ENCODE measurements around the gene CCNG1. TPM values are rescaled to one million over a fixed set of nuclear protein-coding genes. Genes with fewer than 3 reads are reported as not detected.

Gene CCNG1
- total RNA-seq, 1 experiment from 2014 or later, result 130 TPM

DNA sequence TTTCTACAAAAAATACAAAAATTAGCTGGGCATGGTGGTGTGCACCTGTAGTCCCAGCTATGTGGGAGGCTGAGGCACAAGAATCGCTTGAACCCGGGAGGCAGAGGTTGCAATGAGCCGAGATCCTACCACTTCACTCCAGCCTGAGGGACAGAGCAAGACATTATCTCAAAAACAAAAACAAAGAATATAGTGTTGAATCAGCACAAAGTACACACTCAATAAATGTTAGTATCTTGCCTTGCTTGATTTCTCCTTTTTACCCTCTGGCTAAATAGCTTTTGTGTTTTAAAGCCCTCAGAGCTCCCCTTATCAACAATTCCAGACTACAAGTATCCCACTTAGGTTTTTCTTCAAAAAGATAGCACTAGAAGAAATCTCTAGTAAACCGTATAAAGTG lies 37.5 kb upstream of the CCNG1 start:
- no peaks in the 10 kb centered on the region for H3K27me3 ChIP-seq (replicated peaks; ENCODE audit: insufficient read depth, low read depth, low read length, poor library complexity)
- H3K27ac ChIP-seq (ENCODE audit: low read depth, low read length, poor library complexity, severe bottlenecking), result no peak overlapping the region
- intact Hi-C loops (cut with micrococcal nuclease; ENCODE audit: unreplicated experiment), result no loop called here
- no peaks in the 10 kb centered on the region for H3K4me1 ChIP-seq (ENCODE audit: insufficient read depth, low read length, poor library complexity, severe bottlenecking)
- H3K36me3 ChIP-seq (ENCODE audit: insufficient read depth, low read length, poor library complexity, severe bottlenecking), result no peaks in the 10 kb centered on the region
- DNase-seq (ENCODE audit: low spot score), result no peak
- no peaks in the 10 kb centered on the region for H3K9me3 ChIP-seq (ENCODE audit: low read depth, low read length, poor library complexity, severe bottlenecking)
- no peak overlapping the region for H3K4me3 ChIP-seq (ENCODE audit: low read depth, low read length, poor library complexity, severe bottlenecking)
- POLR2A ChIA-PET (ENCODE audit: low non-redundant PET), result no interaction called here
- no TSS peak for BruUV-seq (replicated peaks)
- TF ChIP-seq EZH2 (IDR thresholded peaks at IDR 0.05; ENCODE audit: borderline replicate concordance, low read depth, low read length, poor library complexity, severe bottlenecking), result no peak
- TF ChIP-seq, protein P1, sequence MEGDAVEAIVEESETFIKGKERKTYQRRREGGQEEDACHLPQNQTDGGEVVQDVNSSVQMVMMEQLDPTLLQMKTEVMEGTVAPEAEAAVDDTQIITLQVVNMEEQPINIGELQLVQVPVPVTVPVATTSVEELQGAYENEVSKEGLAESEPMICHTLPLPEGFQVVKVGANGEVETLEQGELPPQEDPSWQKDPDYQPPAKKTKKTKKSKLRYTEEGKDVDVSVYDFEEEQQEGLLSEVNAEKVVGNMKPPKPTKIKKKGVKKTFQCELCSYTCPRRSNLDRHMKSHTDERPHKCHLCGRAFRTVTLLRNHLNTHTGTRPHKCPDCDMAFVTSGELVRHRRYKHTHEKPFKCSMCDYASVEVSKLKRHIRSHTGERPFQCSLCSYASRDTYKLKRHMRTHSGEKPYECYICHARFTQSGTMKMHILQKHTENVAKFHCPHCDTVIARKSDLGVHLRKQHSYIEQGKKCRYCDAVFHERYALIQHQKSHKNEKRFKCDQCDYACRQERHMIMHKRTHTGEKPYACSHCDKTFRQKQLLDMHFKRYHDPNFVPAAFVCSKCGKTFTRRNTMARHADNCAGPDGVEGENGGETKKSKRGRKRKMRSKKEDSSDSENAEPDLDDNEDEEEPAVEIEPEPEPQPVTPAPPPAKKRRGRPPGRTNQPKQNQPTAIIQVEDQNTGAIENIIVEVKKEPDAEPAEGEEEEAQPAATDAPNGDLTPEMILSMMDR (conservative IDR thresholded peaks at IDR 0.05; ENCODE audit: low read depth, low read length), result no peak
- CTCF ChIA-PET, result no interaction called here

DNA sequence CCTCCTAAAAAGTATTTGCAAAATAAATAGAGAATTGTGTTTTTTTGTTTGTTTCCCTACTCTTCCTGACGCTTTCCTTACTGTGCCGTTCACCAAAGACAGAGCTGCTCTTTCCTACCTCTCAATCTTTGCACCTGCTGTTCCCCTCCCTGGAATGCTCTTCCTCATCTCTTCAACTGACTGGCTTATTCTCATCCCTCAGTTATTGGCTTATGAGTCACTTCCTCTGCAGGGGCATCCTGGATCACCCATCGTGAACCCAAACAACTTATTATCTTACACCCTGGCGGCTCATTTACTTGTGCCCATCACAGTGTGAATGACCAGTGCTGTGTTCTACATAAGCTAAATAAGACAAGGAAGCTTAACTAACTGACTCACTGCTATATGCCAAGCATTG lies 36.1 kb upstream of the CCNG1 start:
- H3K36me3 ChIP-seq (ENCODE audit: insufficient read depth, low read length, poor library complexity, severe bottlenecking), result no peaks in the 10 kb centered on the region
- ChIA-PET POLR2A (ENCODE audit: low non-redundant PET) (no interaction called here), CTCF (no interaction called here)
- intact Hi-C loops (cut with micrococcal nuclease; ENCODE audit: unreplicated experiment), result no loop called here
- no peak overlapping the region for H3K4me3 ChIP-seq (ENCODE audit: low read depth, low read length, poor library complexity, severe bottlenecking)
- H3K4me1 ChIP-seq (ENCODE audit: insufficient read depth, low read length, poor library complexity, severe bottlenecking), result no peaks in the 10 kb centered on the region
- H3K27me3 ChIP-seq (replicated peaks; ENCODE audit: insufficient read depth, low read depth, low read length, poor library complexity), result no peaks in the 10 kb centered on the region
- no peak overlapping the region for H3K27ac ChIP-seq (ENCODE audit: low read depth, low read length, poor library complexity, severe bottlenecking)
- no TSS peak for BruUV-seq (replicated peaks)
- DNase-seq (ENCODE audit: low spot score), result peak; percentile 35
- H3K9me3 ChIP-seq (ENCODE audit: low read depth, low read length, poor library complexity, severe bottlenecking), result no peaks in the 10 kb centered on the region
- TF ChIP-seq, protein P1 (conservative IDR thresholded peaks at IDR 0.05; ENCODE audit: low read depth, low read length), result no peak
- no peak for TF ChIP-seq EZH2 (IDR thresholded peaks at IDR 0.05; ENCODE audit: borderline replicate concordance, low read depth, low read length, poor library complexity, severe bottlenecking)

DNA sequence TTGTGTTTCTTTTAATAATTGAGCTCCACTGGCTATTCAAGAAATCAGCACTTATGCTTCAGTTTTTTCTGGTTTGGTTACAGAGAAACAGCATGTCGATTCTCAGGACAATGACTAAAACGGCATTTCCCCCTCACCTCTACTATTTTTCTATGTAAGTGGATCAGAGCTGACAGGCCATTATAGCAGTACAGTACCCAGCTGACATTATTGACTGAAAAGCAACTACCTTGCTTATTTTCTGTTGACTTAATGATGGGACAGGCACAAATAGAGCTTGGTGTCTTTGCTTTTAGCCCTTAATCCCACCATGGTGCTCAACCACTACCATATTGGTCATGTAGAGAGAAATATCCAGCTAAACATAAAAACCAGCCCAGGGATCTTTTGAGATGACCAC lies 35.4 kb upstream of the CCNG1 start:
- no peak for TF ChIP-seq EZH2 (IDR thresholded peaks at IDR 0.05; ENCODE audit: borderline replicate concordance, low read depth, low read length, poor library complexity, severe bottlenecking)
- TF ChIP-seq, protein P1 (conservative IDR thresholded peaks at IDR 0.05; ENCODE audit: low read depth, low read length), result no peak
- Histone ChIP-seq H3K27ac (ENCODE audit: low read depth, low read length, poor library complexity, severe bottlenecking) (no peak overlapping the region), H3K9me3 (ENCODE audit: low read depth, low read length, poor library complexity, severe bottlenecking) (no peaks in the 10 kb centered on the region), H3K4me3 (ENCODE audit: low read depth, low read length, poor library complexity, severe bottlenecking) (no peak overlapping the region), H3K36me3 (ENCODE audit: insufficient read depth, low read length, poor library complexity, severe bottlenecking) (no peaks in the 10 kb centered on the region), H3K4me1 (ENCODE audit: insufficient read depth, low read length, poor library complexity, severe bottlenecking) (peaks cover 3% of the 10 kb centered on the region), H3K27me3 (replicated peaks; ENCODE audit: insufficient read depth, low read depth, low read length, poor library complexity) (no peaks in the 10 kb centered on the region)
- POLR2A ChIA-PET (ENCODE audit: low non-redundant PET), result no interaction called here
- CTCF ChIA-PET, result no interaction called here
- BruUV-seq (replicated peaks), result no TSS peak
- intact Hi-C loops (cut with micrococcal nuclease; ENCODE audit: unreplicated experiment), result no loop called here
- no peak for DNase-seq (ENCODE audit: low spot score)
